Activated CD4-positive, alpha-beta memory T cell treated with anti-CD3 and anti-CD28 coated beads, Interleukin-2, amount 10 ng/mL, durations not matched to agents 7 days and 5 days (primary cell): ENCODE measurements around the gene RMND5A. TPM values are rescaled to one million over a fixed set of nuclear protein-coding genes. Genes with fewer than 3 reads are reported as not detected.
"Not testable (repeated sequence)": the region's sequence is repeated elsewhere in the genome, so short reads cannot be mapped to it uniquely, and the experiment has no call there.

Experiments used
- CTCF ChIA-PET: fragments of 350-600 bp; sonication (Branson Sonifier 250); formaldehyde crosslinking; loops from one replicate; lab custom pipeline; 2021; ENCODE audit warnings: antibody characterized with exemption, inconsistent platforms; lab: Charles Lee
- POLR2A ChIA-PET: fragments of 350-600 bp; sonication (Branson Sonifier 250); formaldehyde crosslinking; loops from one replicate; lab custom pipeline; 2021; ENCODE audit warnings: antibody characterized with exemption; lab: Charles Lee
- DNase-seq: peaks from one replicate; pipeline ENCODE4 v3.0.0-alpha.2; 2020
- H3K27ac Mint-ChIP-seq: one replicate; pipeline ENCODE4 v1.8.0; 2021; ENCODE audit warnings: mild to moderate bottlenecking, mixed read lengths
- H3K27me3 Mint-ChIP-seq: one replicate; pipeline ENCODE4 v1.8.0; 2021; ENCODE audit warnings: mixed read lengths
- H3K36me3 Mint-ChIP-seq: one replicate; pipeline ENCODE4 v1.8.0; 2021; ENCODE audit warnings: low read depth, mixed read lengths
- H3K4me1 Mint-ChIP-seq: one replicate; pipeline ENCODE4 v1.8.0; 2021; ENCODE audit warnings: mixed read lengths
- H3K4me3 Mint-ChIP-seq: one replicate; pipeline ENCODE4 v1.8.0; 2021; ENCODE audit warnings: mild to moderate bottlenecking, mixed read lengths
- H3K9me3 Mint-ChIP-seq: one replicate; pipeline ENCODE4 v1.8.0; 2021; ENCODE audit warnings: mixed read lengths
- total RNA-seq, 2 experiments: library from RNA; stranded (reverse); gene quantifications; one replicate each; pipeline ENCODE4 v1.2.3, GENCODE V29; 2021

The RMND5A gene, protein sequence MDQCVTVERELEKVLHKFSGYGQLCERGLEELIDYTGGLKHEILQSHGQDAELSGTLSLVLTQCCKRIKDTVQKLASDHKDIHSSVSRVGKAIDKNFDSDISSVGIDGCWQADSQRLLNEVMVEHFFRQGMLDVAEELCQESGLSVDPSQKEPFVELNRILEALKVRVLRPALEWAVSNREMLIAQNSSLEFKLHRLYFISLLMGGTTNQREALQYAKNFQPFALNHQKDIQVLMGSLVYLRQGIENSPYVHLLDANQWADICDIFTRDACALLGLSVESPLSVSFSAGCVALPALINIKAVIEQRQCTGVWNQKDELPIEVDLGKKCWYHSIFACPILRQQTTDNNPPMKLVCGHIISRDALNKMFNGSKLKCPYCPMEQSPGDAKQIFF
- 10 to 100 TPM; 27.5 to 29.6 TPM for total RNA-seq

DNA sequence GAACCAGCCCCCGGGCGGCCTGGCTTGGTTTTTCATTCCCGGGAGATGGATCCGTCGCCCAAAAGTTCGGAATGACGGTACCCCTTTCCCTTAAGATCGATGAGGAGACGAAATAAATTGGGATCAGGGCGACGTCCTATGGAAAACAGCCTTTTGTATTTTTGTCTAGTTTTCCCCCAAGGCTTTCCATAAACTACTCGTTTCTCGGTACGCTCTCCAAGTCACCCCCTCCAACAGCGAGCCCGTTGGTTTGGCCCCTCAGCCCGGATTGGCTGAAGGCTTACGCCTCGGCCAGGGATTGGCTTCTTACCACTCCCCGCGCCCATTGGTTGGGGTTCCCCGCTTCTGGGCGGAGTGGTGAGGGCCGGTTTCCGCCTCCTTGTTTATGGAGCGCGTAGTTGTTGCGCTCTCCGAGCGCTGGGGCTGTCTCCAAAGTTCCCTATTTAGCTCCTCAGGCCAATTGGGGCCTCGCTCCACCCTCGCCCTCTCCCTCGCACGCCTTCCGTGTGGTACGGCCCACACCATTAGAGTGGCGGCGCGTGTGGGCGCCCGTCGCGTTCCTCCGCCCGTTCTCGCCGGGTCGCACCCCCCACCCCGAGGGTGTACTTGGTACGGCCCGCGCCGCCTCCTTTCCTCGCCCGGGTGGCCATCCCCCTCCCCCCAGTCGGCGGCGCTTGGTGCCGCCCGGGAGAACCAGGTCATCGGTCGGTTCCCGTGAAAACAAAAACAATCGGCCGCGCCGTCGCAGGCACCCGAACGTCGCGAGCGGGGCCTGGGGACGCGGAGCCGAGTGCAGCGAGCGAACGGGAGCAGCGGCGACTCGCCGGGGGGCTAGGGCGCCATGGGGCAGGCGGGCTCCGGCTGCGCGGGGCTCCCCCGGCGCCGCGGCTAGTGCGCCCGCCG lies at the start of gene RMND5A:
Gene RMND5A (plus strand): TSS at position 655 of the 903 bp plus-strand sequence. CDS start 377 bp downstream, outside the sequence.
- peak; percentile 94 for DNase-seq
- H3K36me3 Mint-ChIP-seq, POLR2A ChIA-PET, H3K4me1 Mint-ChIP-seq, CTCF ChIA-PET, H3K27me3 Mint-ChIP-seq, H3K9me3 Mint-ChIP-seq: not testable (repeated sequence)
- H3K27ac Mint-ChIP-seq = peak within 1 kb of the TSS; percentile 84
- peak within 1 kb of the TSS; percentile 77 for H3K4me3 Mint-ChIP-seq

DNA sequence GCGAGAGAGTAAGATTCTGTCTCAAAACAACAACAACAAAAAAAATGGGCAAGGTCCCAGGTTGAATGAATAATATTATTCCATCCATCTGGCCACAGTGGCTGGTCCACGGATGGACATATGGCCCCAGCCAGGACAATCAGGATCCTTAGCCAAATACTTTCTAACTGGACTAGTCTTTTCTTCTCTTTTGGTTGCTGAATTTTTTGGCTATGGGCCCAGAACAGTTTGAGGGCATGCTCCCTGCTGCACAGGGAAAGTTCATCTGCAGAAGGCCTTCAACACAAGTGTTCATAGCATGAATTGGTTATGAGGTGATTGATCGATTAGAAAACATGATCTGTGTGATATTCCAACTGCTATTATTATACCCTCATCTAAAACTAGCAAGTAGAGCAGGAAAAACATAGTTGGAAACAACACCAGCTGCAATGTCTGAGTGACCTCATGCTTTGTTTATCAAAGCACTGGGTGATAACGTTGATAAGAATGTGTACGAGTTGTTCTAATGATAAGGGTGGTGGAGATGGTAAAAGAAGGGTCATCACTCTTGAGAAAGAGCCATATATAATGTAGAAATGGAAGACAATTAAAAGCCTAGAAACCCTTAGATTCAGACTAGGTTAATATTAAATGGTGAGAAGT lies 48.6 kb upstream of the RMND5A start:
- Mint-ChIP-seq H3K4me1 (no peaks in the 10 kb centered on the region), H3K27ac (no peak overlapping the region), H3K9me3 (no peaks in the 10 kb centered on the region), H3K36me3 (peaks cover 3% of the 10 kb centered on the region), H3K27me3 (peaks cover 1% of the 10 kb centered on the region), H3K4me3 (no peak overlapping the region)
- ChIA-PET POLR2A (no interaction called here), CTCF (no interaction called here)
- DNase-seq = no peak

DNA sequence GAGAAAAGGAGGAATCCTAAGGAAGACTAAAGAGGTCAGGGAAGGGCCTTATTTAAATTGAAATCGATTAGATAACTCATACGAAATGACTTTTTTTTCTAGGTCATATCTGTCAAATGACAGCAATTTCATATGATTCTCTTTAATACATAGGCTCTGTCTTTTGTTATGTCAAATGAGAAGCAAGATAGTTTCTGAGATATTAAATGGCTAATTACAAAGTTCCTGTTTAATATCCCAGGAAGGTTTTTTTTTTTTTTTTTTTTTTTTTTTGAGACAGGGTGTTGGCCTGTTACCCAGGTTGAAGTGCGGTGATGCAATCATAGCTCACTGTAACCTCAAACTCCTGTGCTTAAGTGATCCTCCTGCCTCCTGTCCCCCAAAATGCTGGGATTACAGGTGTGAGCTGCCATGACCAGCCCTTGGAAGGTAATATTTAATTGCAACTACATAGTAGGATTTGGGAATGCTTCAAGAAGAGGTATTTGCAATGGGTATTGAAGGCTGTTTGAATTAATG lies 48.0 kb upstream of the RMND5A start:
- Mint-ChIP-seq H3K36me3 (no peaks in the 10 kb centered on the region), H3K9me3 (no peaks in the 10 kb centered on the region), H3K27ac (no peak overlapping the region), H3K27me3 (no peaks in the 10 kb centered on the region), H3K4me1 (no peaks in the 10 kb centered on the region), H3K4me3 (no peak overlapping the region)
- CTCF ChIA-PET = no interaction called here
- DNase-seq = no peak
- POLR2A ChIA-PET = no interaction called here

DNA sequence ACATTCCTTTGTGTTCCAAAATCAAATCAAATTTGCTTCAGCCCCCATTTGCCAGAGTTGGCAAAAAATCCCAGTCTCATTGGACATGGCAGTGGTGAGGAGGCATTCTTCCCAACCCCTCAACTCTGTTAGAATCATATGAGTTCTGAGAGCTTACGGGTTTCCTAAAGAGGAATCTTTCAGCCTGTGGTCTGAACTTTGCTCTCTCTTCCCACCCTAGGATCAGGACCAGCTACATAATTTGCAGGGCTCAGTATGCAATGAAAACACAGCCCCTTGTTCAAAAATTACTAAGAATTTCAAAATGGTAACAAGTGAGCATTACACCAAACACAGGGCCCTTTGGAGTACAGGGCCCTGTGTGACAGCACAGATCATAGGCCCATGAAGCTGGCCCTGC lies 47.1 kb upstream of the RMND5A start:
- Mint-ChIP-seq H3K4me3 (no peak overlapping the region), H3K4me1 (no peaks in the 10 kb centered on the region), H3K27ac (no peak overlapping the region), H3K9me3 (no peaks in the 10 kb centered on the region), H3K36me3 (no peaks in the 10 kb centered on the region), H3K27me3 (peaks cover 3% of the 10 kb centered on the region)
- DNase-seq = no peak
- ChIA-PET CTCF (no interaction called here), POLR2A (no interaction called here)

DNA sequence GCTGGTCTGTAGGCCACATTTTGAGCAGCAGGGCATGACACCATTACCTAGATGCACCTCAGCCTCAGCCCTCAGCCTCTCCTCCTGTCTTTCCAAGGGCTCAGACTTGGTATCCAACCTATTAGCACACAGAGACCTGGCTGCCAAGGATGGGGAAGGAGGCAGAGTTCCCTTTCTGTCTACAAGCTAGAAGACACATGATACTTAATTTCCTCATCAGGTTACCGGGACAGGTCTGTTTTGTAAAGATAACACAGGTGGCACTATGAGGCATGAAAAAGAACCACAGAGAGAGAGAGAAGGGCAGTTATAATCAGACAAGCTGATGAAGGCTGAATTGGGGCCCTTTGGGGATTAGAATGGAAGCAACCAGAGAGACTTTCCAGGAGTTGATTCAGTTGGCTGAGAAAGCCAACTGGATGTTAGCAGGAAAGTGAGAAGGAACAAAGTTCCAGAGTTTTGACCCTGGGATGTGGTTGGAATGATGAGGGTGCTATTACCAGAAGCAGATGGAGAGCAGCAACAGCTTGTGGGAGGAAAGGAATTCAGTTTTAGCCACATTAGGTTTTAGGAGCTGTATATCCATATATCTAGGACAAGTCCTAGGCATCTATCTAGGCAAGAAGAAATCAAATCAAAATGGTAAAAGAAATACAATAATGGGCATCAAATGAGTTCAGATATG lies 46.0 kb upstream of the RMND5A start:
- POLR2A ChIA-PET = no interaction called here
- no peak overlapping the region for H3K27ac Mint-ChIP-seq
- CTCF ChIA-PET = no interaction called here
- H3K4me1 Mint-ChIP-seq = no peaks in the 10 kb centered on the region
- H3K9me3 Mint-ChIP-seq = no peaks in the 10 kb centered on the region
- no peak for DNase-seq
- H3K27me3 Mint-ChIP-seq = peaks cover 5% of the 10 kb centered on the region
- no peak overlapping the region for H3K4me3 Mint-ChIP-seq
- no peaks in the 10 kb centered on the region for H3K36me3 Mint-ChIP-seq

DNA sequence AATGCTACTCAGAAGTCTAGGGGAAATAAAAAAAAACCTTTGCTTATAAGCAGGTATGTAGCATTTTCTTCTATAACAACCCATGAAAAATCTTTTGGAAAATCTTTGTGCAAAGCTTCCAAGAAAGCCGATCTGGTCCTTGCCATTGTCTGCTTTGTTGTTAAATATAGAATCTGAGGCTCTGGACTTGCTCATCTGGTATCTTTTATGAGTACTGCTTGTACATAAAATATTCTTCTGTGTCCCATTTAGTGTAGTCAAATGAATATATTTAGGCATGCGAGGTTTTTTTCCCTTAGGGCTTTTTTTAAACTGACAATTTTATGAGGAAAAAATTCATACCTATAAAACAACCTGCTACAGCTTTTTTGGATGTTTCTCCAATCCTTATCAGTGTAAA lies 45.0 kb upstream of the RMND5A start:
- POLR2A ChIA-PET = no interaction called here
- peaks cover 5% of the 10 kb centered on the region for H3K27me3 Mint-ChIP-seq

DNA sequence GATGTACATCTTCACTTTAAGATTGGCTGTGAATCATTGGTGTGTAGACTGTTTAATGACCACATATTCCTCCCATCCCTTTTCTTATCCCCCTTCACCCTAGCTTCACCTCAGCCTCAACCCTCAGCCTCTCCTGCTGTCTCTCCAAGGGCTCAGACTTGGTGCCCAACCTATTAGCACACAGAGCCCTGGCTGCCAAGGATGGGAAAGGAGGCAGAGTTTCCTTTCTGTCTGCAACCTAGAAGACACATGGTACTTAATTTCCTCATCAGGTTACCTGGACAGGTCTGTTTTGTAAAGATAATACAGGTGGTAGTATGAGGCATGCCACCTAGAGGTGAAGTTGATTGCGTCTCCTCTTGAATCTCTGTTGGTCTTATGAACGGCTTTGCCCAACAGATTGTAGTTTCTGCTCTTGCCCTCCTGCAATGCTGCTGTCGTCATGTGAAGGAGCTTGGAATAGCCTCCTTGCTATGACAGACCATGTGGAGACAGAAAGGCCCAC lies 44.5 kb upstream of the RMND5A start:
- DNase-seq = no peak
- POLR2A ChIA-PET = no interaction called here
- Mint-ChIP-seq H3K4me3 (no peak overlapping the region), H3K27ac (no peak overlapping the region), H3K27me3 (peaks cover 5% of the 10 kb centered on the region), H3K9me3 (no peaks in the 10 kb centered on the region), H3K36me3 (no peaks in the 10 kb centered on the region), H3K4me1 (no peaks in the 10 kb centered on the region)
- CTCF ChIA-PET = interaction anchor here (0.9 kb wide), 1 partner anchor 156 kb away, joined by 3 read pairs; no protein-coding TSS in a partner anchor

More for the DNA sequence above, 45.0 kb upstream of the RMND5A start:
- no peak overlapping the region for H3K27ac Mint-ChIP-seq
- DNase-seq = no peak
- no peaks in the 10 kb centered on the region for H3K9me3 Mint-ChIP-seq
- no peak overlapping the region for H3K4me3 Mint-ChIP-seq
- CTCF ChIA-PET = interaction anchor here (0.9 kb wide), 1 partner anchor 156 kb away, joined by 3 read pairs; no protein-coding TSS in a partner anchor
- H3K36me3 Mint-ChIP-seq = no peaks in the 10 kb centered on the region
- no peaks in the 10 kb centered on the region for H3K4me1 Mint-ChIP-seq

DNA sequence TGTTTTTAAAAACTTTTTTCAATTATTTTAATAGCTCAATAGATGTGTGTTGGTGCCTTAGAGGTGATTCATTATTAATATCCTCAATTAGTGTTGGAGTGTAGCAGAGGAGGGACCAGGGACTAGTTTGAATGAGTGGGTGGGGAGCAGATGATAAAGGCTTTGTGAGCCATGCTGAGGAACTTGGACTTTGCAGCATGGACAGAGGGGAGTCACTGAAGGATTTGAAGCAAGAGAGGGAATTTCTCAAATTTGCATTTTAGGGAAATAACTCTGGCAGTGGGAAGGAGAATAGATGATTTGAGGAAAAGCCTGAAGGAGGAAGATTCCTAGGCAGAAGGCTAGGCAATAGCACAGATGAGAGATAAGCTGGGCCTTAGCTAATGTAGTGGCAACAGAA lies 42.3 kb upstream of the RMND5A start:
- CTCF ChIA-PET = no interaction called here

DNA sequence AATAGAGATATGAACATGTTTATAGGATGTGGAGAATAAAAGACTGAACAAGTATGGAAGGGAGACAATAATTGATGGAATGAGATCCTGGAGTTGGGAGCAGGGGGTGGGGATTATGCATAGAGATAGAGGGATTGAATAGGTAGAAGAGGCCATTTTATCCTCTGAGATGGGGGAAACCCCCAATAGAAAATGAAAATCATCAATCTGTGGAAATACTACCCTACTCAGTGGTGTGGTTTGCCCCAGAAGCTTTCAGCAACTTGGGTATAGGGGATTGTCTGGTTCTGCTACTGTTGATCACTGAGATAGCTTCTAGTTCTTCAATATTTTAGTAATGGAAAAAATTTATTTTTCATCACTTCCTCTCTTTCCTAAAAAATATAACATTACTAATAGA lies 41.1 kb upstream of the RMND5A start:
- no peaks in the 10 kb centered on the region for H3K36me3 Mint-ChIP-seq
- peaks cover 5% of the 10 kb centered on the region for H3K27me3 Mint-ChIP-seq
- no peak for DNase-seq
- ChIA-PET CTCF (no interaction called here), POLR2A (interaction anchor here (0.6 kb wide), 1 partner anchor 238 kb away, joined by 3 read pairs; the partner anchor contains the start of gene KDM3A)
- H3K4me1 Mint-ChIP-seq = no peaks in the 10 kb centered on the region
- H3K4me3 Mint-ChIP-seq = no peak overlapping the region
- no peaks in the 10 kb centered on the region for H3K9me3 Mint-ChIP-seq
- H3K27ac Mint-ChIP-seq = no peak overlapping the region

More for the DNA sequence above, 42.3 kb upstream of the RMND5A start:
- H3K27me3 Mint-ChIP-seq = peaks cover 5% of the 10 kb centered on the region
- H3K36me3 Mint-ChIP-seq = no peaks in the 10 kb centered on the region
- no peak overlapping the region for H3K4me3 Mint-ChIP-seq
- POLR2A ChIA-PET = no interaction called here
- DNase-seq = no peak
- H3K27ac Mint-ChIP-seq = no peak overlapping the region
- no peaks in the 10 kb centered on the region for H3K4me1 Mint-ChIP-seq
- H3K9me3 Mint-ChIP-seq = no peaks in the 10 kb centered on the region

DNA sequence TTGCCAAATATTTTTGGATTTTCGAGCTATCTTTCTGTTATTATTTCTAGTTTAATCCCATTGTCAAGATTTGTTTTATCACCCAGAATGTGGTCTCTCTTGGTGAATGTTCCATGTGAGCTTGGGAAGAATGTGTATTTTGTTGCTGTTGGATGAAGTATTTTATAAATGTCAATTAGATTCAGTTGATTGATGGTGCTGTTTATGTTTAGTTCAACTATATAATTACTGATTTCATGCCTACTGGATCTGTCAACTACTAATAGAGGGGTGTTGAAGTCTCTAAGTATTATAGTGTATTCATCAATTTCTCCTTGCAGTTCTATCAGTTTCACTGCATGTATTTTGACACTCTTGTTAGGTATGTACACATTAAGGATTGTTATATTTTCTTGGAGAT lies 34.7 kb upstream of the RMND5A start:
- no peaks in the 10 kb centered on the region for H3K9me3 Mint-ChIP-seq
- DNase-seq = no peak
- no peaks in the 10 kb centered on the region for H3K36me3 Mint-ChIP-seq
- POLR2A ChIA-PET = no interaction called here
- H3K4me1 Mint-ChIP-seq = no peaks in the 10 kb centered on the region
- H3K27ac Mint-ChIP-seq = no peak overlapping the region
- peaks cover 1% of the 10 kb centered on the region for H3K27me3 Mint-ChIP-seq
- H3K4me3 Mint-ChIP-seq = no peak overlapping the region
- CTCF ChIA-PET = no interaction called here

DNA sequence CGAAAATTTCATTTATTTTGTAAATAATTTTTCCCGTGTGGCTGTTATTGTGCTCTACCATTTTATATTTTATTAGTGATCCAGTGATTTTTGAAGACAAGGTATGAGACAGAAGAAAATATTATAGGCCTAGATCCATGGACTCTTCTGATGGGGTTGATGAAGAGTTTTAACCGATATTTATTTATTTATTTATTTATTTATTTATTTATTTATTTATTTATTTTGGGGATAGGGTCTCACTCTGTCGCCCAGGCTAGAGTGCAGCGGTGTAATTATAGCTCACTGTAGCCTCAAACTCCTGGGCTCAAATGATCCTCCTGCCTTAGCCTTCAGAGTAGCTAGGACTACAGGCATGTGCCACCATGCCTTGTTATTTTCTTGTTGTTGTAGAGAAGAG lies 33.6 kb upstream of the RMND5A start:
- Mint-ChIP-seq H3K4me3 (no peak overlapping the region), H3K4me1 (no peaks in the 10 kb centered on the region), H3K27ac (no peak overlapping the region), H3K9me3 (no peaks in the 10 kb centered on the region), H3K27me3 (peaks cover 2% of the 10 kb centered on the region), H3K36me3 (no peaks in the 10 kb centered on the region)
- ChIA-PET POLR2A (no interaction called here), CTCF (no interaction called here)
- DNase-seq = no peak

DNA sequence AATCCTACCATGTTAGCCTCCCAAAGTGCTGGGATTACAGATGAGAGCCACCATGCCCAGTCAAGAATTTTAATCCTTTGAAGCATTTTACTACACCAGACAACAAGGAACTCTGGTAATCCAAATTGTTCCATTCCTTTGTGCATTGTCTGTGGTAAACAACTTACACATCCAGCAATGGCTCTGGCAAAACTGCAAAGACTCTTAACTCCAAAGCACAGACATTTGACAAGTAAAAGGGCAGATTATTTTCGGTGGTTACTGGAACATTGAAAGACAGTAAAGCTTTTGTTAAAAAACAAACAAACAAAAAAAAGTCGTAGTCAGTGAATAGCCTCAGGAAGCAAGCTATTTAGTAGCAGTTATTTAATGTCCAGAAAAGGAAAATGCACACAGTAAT lies 33.2 kb upstream of the RMND5A start:
- Mint-ChIP-seq H3K27me3 (peaks cover 2% of the 10 kb centered on the region), H3K27ac (no peak overlapping the region), H3K4me1 (no peaks in the 10 kb centered on the region), H3K36me3 (no peaks in the 10 kb centered on the region), H3K4me3 (no peak overlapping the region), H3K9me3 (peaks cover under 1% of the 10 kb centered on the region)
- ChIA-PET POLR2A (no interaction called here), CTCF (no interaction called here)
- DNase-seq = no peak
